AG09309 (cell line): ENCODE data around the gene RSF1.

ENCODE experiments used
- DNase-seq: peaks from one replicate; pipeline ENCODE4 v3.0.0-alpha.2; 2010; ENCODE audit warnings: low read depth
- H3K4me3 ChIP-seq: 2 replicates; pipeline ENCODE4 v1.5.1; 2011; ENCODE audit warnings: mild to moderate bottlenecking, low read depth, low read length, moderate library complexity; ENCODE audit not compliant: control insufficient read depth
- CTCF ChIP-seq: IDR thresholded peaks from 2 replicates; pipeline ENCODE4 v1.5.1; 2011; ENCODE audit warnings: mild to moderate bottlenecking, low read depth, low read length, inconsistent platforms; ENCODE audit not compliant: insufficient read depth, control insufficient read depth; ENCODE audit errors: missing control alignments

The RSF1 gene

DNA sequence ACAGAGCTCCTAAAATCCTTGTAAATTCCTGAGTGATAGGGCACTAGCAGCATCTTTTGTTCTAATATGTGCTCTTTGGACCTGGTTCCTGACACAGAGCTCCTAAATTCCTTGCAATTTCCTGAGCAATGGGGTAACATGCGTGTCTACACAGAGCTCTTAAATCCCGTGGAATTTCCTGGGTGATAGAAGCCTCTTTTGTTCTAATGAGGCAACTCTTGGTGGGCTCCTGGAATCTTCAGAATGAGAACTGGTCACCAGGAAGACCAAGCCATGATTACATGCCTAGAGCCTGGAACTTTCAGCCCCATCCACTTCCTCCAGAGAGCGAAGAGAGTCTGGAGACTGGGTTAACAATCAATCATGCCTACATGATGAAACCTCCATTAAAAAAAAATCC is 19.0 kb downstream of the RSF1 start:
- no peak for TF ChIP-seq CTCF
- no peak for DNase-seq

DNA sequence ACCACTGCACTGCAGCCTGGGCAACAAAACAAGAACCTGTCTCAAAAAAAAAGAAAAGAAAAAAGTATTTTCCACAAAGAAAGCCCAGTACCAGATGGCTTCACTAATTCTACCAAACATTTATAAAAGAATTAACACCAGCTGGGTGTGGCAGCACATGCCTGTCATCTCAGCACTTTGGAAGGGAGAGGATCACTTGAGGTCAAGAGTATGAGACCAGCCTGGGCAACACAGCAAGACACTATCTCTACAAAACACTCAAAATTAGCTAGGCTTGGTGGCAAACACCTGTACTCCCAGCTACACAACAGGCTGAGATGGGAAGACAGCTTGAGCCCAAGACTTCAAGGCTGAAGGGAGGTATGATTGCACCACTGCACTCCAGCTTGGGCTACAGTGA is 20.1 kb downstream of the RSF1 start:
- DNase-seq: no peak
- TF ChIP-seq CTCF: no peak
- no peak overlapping the region for H3K4me3 ChIP-seq

More for the DNA sequence above, 19.0 kb downstream of the RSF1 start:
- H3K4me3 ChIP-seq: no peak overlapping the region

DNA sequence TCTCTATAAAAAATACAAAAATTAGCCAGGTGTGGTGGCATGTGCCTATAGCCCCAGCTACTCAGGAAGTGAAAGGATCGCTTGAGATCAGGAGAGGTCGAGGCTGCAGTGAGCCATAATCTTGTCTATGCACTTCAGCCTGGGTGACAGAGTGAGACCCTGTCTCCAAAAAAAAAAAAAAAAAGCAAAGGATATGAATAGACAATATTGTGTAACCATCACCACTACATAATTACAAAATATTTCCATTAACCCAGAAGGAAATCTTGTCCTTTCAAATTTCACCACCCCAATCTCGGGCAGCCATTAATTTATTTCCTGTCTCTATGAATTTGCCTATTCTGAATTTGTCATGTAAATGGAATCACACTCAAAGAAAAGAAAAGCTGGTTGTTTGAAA is 21.2 kb downstream of the RSF1 start:
- no peak for DNase-seq

DNA sequence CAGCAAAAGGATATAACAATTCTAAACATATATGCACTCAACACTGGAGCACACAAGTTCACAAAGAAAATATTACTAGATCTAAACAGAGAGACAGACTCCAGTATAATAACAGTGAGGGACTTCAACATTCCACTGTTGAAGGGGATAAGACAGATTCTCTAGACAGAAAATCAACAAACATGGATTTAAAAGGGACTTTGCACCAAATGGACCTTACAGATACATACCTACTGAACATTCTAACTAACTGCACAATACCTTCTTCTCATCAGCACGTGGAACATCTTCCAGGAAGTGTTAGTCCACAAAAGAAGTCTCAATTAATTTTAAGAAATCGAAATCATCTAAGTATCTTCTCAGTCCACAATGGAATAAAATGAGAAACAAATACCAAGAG is 26.6 kb downstream of the RSF1 start:
- no peak for DNase-seq
- no peak for TF ChIP-seq CTCF
- H3K4me3 ChIP-seq: no peak overlapping the region

More for the DNA sequence above, 21.2 kb downstream of the RSF1 start:
- no peak for TF ChIP-seq CTCF
- no peak overlapping the region for H3K4me3 ChIP-seq

DNA sequence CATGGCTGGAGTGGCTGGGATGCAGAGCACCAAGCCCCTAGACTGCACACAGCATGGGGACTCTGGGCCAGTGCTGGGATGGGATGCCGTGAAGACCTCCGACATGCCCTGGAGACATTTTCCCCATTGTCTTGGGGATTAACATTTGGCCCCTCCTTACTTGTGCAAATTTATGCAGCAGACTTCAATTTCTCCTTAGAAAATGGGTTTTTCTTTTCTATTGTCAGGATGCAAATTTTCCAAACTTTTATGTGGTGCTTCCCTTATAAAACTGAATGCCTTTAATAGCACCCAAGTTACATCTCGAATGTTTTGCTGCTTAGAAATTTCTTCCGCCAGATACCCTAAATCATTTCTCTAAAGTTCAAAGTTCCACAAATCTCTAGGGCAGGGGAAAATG is 29.2 kb downstream of the RSF1 start:
- DNase-seq: no peak
- H3K4me3 ChIP-seq: no peak overlapping the region
- TF ChIP-seq CTCF: no peak

DNA sequence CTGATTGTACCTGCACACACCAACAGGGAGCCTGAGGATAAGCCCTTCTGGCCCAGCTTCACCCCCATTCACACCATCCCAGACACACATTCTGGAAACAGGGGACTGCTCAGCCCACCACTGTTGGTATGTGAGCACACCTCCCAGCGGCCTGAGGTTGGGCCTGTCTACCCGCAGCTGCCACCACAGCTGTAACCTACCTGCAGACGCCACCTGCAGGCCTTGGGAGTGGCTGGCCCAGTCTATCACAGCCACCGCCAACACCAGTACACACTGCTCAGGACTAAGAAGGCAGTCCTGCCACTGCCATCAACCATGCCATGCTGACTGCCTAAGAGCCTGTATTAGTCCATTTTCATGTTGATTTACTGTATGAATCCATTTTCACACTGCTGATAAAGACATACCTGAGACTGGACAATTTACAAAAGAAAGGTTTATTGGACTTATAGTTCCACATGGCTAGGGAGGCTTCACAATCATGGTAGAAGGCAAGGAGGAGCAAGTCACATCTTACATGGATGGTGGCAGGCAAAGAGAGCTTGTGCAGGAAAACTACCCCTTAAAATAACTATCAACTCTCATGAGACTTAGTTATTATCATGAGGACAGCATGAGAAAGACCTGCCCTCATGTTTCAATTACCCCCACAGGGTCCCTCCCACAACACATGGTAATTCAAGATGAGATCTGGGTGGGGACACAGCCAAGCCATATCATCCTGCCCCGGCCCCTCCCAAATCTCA is 30.6 kb downstream of the RSF1 start:
- no peak for TF ChIP-seq CTCF
- H3K4me3 ChIP-seq: no peak overlapping the region
- no peak for DNase-seq
